ENCODE results near the gene TFPT.

The TFPT gene

DNA sequence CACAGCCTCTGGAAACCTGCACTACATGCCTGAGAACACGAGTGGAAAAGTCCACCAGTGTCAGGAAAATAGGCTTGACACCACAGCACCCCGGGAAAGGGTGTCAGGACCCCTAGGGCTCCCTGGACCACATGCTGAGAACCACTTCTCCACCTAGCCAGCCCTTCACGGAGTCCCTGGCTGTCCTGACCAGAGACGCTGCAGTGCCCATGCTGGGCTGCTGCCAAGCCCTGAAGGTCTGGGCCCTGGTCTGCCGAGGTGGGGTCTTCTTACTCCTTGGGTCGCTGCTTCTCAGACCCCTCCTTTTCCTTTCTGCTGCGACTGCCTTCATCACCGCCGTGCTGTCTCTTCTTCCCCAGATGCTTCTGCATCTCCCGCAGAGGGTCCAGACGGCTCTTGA is 41.0 kb upstream of the TFPT start:
- H3K9me3 ChIP-seq = no peaks in the 10 kb centered on the region
- H3K4me1 ChIP-seq (ENCODE audit: control insufficient read depth in 1 of 2, insufficient read depth in 1 of 2, low read depth in 1 of 2, low read length in 1 of 2) = peaks cover 28 to 29% of the 10 kb centered on the region in 2 experiments
- no peaks in the 10 kb centered on the region for H3K27me3 ChIP-seq
- no peak overlapping the region for H3K27ac ChIP-seq
- TF ChIP-seq, protein P1, sequence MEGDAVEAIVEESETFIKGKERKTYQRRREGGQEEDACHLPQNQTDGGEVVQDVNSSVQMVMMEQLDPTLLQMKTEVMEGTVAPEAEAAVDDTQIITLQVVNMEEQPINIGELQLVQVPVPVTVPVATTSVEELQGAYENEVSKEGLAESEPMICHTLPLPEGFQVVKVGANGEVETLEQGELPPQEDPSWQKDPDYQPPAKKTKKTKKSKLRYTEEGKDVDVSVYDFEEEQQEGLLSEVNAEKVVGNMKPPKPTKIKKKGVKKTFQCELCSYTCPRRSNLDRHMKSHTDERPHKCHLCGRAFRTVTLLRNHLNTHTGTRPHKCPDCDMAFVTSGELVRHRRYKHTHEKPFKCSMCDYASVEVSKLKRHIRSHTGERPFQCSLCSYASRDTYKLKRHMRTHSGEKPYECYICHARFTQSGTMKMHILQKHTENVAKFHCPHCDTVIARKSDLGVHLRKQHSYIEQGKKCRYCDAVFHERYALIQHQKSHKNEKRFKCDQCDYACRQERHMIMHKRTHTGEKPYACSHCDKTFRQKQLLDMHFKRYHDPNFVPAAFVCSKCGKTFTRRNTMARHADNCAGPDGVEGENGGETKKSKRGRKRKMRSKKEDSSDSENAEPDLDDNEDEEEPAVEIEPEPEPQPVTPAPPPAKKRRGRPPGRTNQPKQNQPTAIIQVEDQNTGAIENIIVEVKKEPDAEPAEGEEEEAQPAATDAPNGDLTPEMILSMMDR (IDR thresholded peaks at IDR 0.05) = no peak
- H3K36me3 ChIP-seq = peaks cover 68% of the 10 kb centered on the region
- H3K4me3 ChIP-seq (ENCODE audit: low read depth in 1 of 2, low read length in 1 of 2) = no peak overlapping the region

DNA sequence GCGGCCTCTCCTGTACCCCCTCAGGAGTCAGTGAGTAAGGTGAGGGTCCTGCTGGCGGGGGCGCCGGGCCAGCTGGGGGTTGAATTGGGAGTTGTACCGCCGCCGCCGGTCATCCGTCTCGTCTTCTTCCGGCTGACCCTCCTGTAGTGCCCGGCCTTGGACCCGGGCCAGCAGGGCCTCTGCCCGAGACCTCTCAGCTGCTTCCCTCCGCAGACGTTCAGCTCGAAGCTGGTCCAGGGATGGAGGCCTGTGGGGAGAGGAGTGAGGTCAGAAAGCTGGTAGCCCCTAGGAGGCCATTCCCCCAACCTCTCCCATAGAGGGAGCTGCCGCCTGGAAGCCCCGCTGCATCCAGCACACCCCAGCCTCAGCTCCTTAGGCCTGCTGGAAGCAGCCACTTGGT is 40.2 kb upstream of the TFPT start:
- H3K36me3 ChIP-seq = peaks cover 76% of the 10 kb centered on the region

DNA sequence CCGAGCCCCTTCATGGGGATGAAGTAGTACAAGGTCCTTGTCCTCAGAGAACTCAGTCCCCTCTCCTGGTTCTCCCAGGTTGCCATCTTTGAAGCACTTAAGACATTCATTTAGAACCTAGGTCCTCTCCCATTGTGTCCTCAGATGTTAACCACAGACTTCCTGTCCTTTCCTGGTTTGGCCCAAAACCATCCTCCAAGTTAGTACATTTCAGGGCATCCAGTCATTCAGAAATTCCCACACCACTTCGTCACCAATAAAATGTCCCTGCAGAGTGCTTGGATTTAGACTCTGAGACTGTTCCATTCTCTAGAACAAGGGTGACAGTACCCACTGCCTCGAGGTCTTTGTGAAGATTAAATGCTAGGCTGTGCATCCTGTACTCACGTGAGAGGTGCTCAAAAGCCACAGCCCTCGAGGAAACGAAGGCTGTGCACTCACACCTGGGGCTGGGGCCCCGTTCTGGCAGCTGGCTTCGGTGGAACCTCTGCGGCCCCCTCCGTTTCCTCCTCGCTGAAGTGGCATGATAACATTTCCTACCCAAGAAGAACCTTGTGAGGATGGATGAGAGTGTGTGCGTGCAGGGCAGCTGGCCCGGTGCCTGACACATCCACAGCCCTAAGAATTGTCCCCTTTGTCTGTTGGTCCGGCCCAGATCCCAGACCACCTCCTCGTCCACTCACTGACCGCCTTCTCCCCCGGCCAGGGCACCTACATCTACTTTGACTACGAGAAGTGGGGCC is 39.3 kb upstream of the TFPT start:
- TF ChIP-seq, protein P1 (IDR thresholded peaks at IDR 0.05) = no peak
- peaks cover 85% of the 10 kb centered on the region for H3K36me3 ChIP-seq
- no peaks in the 10 kb centered on the region for H3K9me3 ChIP-seq
- peak overlapping the region; percentile 52 for H3K27ac ChIP-seq
- peaks cover 18 to 19% of the 10 kb centered on the region in 2 experiments for H3K4me1 ChIP-seq (ENCODE audit: control insufficient read depth in 1 of 2, insufficient read depth in 1 of 2, low read depth in 1 of 2, low read length in 1 of 2)
- H3K27me3 ChIP-seq = no peaks in the 10 kb centered on the region
- H3K4me3 ChIP-seq (ENCODE audit: low read depth in 1 of 2, low read length in 1 of 2) = no peak overlapping the region

More for the DNA sequence above, 40.2 kb upstream of the TFPT start:
- Histone ChIP-seq H3K9me3 (no peaks in the 10 kb centered on the region), H3K27me3 (no peaks in the 10 kb centered on the region), H3K27ac (no peak overlapping the region), H3K4me1 (ENCODE audit: control insufficient read depth in 1 of 2, insufficient read depth in 1 of 2, low read depth in 1 of 2, low read length in 1 of 2) (peaks cover 22% of the 10 kb centered on the region in 2 experiments), H3K4me3 (ENCODE audit: low read depth in 1 of 2, low read length in 1 of 2) (no peak overlapping the region)
- TF ChIP-seq, protein P1 (IDR thresholded peaks at IDR 0.05) = no peak

DNA sequence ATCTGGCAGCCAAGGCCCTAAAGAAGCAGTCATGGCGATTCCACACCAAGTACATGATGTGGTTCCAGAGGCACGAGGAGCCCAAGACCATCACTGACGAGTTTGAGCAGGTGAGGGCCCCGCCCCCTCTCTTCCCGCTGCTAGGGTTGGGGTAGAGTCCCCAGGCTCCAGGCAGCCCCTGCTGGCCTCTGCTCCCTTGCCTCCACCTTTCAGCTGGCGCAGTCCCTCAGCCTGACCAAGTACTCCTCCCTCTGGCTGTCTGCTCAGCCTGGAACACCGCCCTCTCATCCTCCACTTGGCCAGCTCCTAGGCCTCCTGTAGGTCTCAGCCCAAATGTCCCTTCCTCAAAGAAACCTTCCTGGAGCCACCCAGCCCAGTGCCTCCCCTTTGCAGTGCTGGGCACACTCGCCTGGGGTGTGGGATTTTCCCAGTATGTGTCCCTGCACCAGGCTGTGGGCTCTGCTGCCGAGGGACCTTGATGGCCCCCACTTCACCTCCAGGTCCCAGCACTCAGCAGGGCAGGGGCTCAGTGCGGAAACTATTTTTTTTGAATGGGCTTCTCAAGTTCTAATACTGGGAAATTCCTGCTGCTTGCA is 38.4 kb upstream of the TFPT start:
- Histone ChIP-seq H3K9me3 (no peaks in the 10 kb centered on the region), H3K4me1 (ENCODE audit: control insufficient read depth in 1 of 2, insufficient read depth in 1 of 2, low read depth in 1 of 2, low read length in 1 of 2) (peaks cover 13 to 14% of the 10 kb centered on the region in 2 experiments), H3K36me3 (peaks cover 94% of the 10 kb centered on the region), H3K4me3 (ENCODE audit: low read depth in 1 of 2, low read length in 1 of 2) (no peak overlapping the region), H3K27me3 (no peaks in the 10 kb centered on the region), H3K27ac (peak overlapping the region; percentile 52)
- TF ChIP-seq, protein P1 (IDR thresholded peaks at IDR 0.05) = no peak

DNA sequence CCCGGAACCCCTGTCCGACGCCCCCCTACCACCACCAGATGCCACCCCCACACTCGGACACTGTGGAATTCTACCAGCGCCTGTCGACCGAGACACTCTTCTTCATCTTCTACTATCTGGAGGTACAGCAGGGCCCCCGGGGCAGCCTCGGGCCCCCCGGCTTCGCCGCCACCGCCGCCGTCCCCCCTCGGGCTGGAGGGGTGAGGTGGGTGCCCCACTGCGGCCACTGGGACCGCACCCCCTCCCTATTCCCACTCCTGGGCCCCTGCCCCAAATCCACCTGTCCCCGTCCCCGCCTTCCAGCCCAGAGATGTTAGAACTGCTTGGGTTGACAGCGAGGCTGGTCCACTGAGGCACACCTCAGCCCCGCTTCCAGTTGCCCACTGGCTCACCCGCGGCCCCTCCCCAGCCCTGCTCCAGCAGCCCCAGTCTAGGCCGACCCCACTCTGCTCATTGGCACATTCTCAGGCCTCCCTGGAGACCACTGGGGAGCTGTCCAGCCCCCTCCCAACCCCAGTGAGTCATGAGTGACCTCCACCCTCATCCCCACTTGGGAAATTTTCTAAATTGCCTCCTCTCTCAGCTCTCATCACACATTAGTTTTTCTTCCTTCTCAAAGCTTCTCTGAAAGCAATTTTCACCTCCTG is 37.5 kb upstream of the TFPT start:
- Histone ChIP-seq H3K4me3 (ENCODE audit: low read depth in 1 of 2, low read length in 1 of 2) (no peak overlapping the region), H3K9me3 (no peaks in the 10 kb centered on the region), H3K27me3 (no peaks in the 10 kb centered on the region), H3K36me3 (peaks cover 100% of the 10 kb centered on the region), H3K4me1 (ENCODE audit: control insufficient read depth in 1 of 2, insufficient read depth in 1 of 2, low read depth in 1 of 2, low read length in 1 of 2) (peaks cover 5 to 6% of the 10 kb centered on the region in 2 experiments), H3K27ac (peak overlapping the region; percentile 6)
- TF ChIP-seq, protein P1 (IDR thresholded peaks at IDR 0.05) = no peak

All from neutrophil (primary cell).